ENCODE measurements around the gene DCBLD1.

GRCh38 chr6:117534974-117535373 lies 52.5 kb downstream of the DCBLD1 start:
- no peak for TF ChIP-seq POLR2A (IDR thresholded peaks at IDR 0.05; ENCODE audit: low read depth, low read length)
- no peak for TF ChIP-seq CTCF (conservative IDR thresholded peaks at IDR 0.05; ENCODE audit: low read depth, low read length)
- no peak for TF ChIP-seq BHLHE40 (IDR thresholded peaks at IDR 0.05; ENCODE audit: low read depth, low read length)
- no peak for TF ChIP-seq MAZ (IDR thresholded peaks at IDR 0.05; ENCODE audit: borderline replicate concordance, low read depth, low read length)
- no peak for TF ChIP-seq FOS (IDR thresholded peaks at IDR 0.05; ENCODE audit: low read depth, low read length)
- TF ChIP-seq MAFK (IDR thresholded peaks at IDR 0.05; ENCODE audit: low read depth, low read length): no peak
- no peak for TF ChIP-seq ELK1 (IDR thresholded peaks at IDR 0.05; ENCODE audit: borderline replicate concordance, low read depth, low read length)
- TF ChIP-seq SMC3 (IDR thresholded peaks at IDR 0.05; ENCODE audit: low read depth, low read length): no peak
- TF ChIP-seq RFX5 (IDR thresholded peaks at IDR 0.05; ENCODE audit: low read depth, low read length): no peak
- no peak for TF ChIP-seq CEBPB (IDR thresholded peaks at IDR 0.05; ENCODE audit: low read depth, low read length)
- no peak for TF ChIP-seq MXI1 (IDR thresholded peaks at IDR 0.05; ENCODE audit: borderline replicate concordance, low read depth, low read length)
